ENCODE data around the gene HOXB4.
"Not testable (repeated sequence)": the region's sequence is repeated elsewhere in the genome, so short reads cannot be mapped to it uniquely, and the experiment has no call there.

Gene HOXB4

DNA sequence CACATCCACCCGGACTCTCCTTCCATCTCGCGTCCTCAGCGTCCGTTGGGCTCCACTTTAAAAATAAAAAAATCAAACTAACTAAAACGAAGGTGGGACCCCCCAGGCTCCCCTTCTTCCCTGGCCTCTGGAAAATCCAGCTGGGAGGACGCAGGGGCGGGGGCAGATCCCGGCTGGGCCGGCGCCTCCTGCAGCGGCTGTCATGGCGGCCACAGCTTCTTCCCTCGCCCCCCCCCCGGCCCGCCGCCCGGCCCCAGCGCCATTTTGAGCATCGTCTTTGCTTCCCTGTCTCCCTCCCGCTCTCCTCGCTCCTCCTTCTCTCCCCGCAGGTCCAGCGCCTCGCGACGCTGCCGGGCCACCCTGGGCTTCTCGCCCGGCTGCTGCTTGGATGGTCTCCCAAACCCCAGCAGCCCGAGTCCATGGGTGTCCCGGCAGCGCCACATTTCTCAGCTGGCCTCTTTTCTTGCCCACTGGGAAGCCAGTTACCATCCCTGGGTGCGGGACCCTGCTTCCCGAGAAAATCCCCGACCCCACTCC, 36.5 kb downstream of the HOXB4 start:
- no peak for DNase-seq (ENCODE audit: low read depth)
- TF ChIP-seq, protein P1, sequence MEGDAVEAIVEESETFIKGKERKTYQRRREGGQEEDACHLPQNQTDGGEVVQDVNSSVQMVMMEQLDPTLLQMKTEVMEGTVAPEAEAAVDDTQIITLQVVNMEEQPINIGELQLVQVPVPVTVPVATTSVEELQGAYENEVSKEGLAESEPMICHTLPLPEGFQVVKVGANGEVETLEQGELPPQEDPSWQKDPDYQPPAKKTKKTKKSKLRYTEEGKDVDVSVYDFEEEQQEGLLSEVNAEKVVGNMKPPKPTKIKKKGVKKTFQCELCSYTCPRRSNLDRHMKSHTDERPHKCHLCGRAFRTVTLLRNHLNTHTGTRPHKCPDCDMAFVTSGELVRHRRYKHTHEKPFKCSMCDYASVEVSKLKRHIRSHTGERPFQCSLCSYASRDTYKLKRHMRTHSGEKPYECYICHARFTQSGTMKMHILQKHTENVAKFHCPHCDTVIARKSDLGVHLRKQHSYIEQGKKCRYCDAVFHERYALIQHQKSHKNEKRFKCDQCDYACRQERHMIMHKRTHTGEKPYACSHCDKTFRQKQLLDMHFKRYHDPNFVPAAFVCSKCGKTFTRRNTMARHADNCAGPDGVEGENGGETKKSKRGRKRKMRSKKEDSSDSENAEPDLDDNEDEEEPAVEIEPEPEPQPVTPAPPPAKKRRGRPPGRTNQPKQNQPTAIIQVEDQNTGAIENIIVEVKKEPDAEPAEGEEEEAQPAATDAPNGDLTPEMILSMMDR (conservative IDR thresholded peaks at IDR 0.05; ENCODE audit: low read depth, low read length): no peak
- peak overlapping the region; percentile 39 for H3K4me3 ChIP-seq (ENCODE audit: low read length)

DNA sequence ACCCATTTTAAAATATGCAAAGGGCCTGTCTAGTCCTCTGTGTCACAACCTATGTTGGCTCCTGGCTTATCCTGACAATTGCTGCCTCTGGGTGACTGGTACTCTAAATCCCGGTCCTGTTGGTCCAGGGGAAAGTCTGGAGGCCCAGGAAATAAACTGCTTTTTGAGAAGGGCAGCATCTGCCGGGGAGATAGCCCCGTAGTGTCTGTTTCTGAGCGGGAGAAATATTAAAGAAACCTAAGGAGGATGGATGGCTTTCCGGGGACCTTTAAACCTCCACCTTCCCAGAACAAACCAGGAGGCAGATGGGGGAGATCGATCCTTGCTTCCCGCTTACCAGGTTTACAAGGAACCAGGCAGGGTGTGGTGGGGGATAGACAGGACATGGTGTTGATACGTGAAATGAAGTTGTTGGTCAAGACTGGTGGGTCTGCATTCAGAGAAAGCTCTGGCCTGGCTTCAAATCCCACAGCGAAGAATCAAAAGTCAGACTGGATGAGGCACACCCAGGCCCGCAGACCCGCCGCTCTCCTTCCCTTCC, 37.0 kb downstream of the HOXB4 start:
- H3K4me3 ChIP-seq (ENCODE audit: low read length): peak overlapping the region; percentile 39
- TF ChIP-seq, protein P1 (conservative IDR thresholded peaks at IDR 0.05; ENCODE audit: low read depth, low read length): no peak
- DNase-seq (ENCODE audit: low read depth): no peak

DNA sequence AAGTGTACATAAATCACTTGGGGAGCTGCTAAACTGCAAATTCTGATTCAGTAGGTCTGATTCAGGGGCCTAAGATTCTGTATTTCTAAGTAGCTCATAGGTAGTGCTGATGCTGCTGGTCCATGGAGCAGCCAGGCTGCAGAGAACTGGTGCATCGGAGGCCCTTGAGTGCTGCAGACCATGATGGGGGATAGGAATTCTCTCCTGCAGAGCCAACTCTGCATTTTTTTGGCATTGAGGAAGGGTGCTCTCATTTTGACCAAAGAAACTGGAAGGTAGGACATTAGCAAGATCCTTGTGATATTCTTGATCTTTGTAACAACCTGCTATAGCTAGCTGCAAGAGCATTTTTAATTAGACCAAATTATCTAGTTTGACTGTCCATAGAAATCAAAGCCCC, 37.9 kb downstream of the HOXB4 start:
- TF ChIP-seq, protein P1 (conservative IDR thresholded peaks at IDR 0.05; ENCODE audit: low read depth, low read length): no peak
- H3K4me3 ChIP-seq (ENCODE audit: low read length): no peak overlapping the region
- no peak for DNase-seq (ENCODE audit: low read depth)

DNA sequence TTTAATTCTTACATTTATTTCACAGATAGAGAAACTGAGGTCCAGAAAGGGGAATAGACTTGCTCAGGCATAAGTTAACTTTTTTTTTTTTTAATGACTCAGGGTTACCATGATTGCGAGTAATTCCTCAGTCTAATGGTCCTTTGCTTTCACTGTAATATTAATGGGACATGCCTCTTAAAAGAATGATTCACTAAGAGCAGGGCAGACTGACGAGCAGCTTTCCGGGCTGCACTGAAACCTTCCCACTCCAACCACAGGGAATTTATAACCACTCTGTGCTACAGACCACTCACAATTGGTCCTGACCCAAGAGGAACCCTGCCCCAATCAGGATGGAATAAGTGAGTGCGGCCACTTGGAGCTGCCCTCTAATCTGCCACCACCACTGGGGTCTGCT, 39.0 kb downstream of the HOXB4 start:
- no peak for DNase-seq (ENCODE audit: low read depth)
- no peak overlapping the region for H3K4me3 ChIP-seq (ENCODE audit: low read length)
- TF ChIP-seq, protein P1 (conservative IDR thresholded peaks at IDR 0.05; ENCODE audit: low read depth, low read length): no peak

GRCh38 chr17:48537316-48537715, 40.8 kb downstream of the HOXB4 start:
- TF ChIP-seq, protein P1 (conservative IDR thresholded peaks at IDR 0.05; ENCODE audit: low read depth, low read length): no peak
- H3K4me3 ChIP-seq (ENCODE audit: low read length): no peak overlapping the region
- no peak for DNase-seq (ENCODE audit: low read depth)

DNA sequence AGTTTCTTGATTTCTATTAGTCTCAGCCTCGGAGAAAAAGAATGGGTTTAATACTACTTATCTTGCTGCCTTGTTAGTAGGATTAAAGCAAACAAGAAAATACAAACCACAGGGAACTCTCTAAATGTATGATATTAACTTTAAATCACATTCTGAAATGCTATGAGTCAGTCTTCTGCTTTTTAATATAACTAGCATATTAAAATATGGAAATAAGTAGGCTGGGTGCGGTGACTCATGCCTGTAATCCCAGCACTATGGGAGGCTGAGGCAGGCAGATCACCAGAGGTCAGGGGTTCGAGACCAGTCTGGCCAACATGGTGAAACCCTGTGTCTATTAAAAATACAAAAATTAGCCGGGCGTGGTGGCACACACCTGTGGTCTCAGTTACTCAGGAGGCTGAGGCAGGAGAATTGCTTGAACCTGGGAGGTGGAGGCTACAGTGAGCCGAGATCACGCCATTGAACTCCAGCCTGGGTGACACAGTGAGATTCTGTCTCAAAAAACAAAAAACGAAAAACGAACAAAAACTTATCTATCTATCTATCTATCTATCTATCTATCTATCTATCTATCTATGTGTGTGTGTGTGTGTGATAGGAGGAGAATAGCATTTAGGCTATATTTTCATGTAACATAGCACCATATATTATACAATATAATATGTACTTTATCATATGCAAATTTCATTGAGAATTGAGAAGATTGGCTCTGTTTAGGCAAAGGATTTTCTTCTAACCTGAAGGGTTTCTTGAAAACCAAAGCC, 42.2 kb downstream of the HOXB4 start:
- not testable (repeated sequence) for DNase-seq (ENCODE audit: low read depth); H3K4me3 ChIP-seq (ENCODE audit: low read length)

- no peak overlapping the region for H3K4me3 ChIP-seq (ENCODE audit: low read length)
- no peak for DNase-seq (ENCODE audit: low read depth)
- TF ChIP-seq, protein P1 (conservative IDR thresholded peaks at IDR 0.05; ENCODE audit: low read depth, low read length): no peak
Measured at GRCh38 chr17:48532261-48532660, 45.9 kb downstream of the HOXB4 start.

All from retinal pigment epithelial cell (primary cell).